Measurements from ENCODE around the gene CCND1. TPM values are rescaled to one million over a fixed set of nuclear protein-coding genes. Genes with fewer than 3 reads are reported as not detected.
"Not testable (repeated sequence)": the region's sequence is repeated elsewhere in the genome, so short reads cannot be mapped to it uniquely, and the experiment has no call there.

CCND1 gene
- total and polyA plus RNA-seq, 12 donors: 12.1 to 149 (median 80.7) TPM

- H3K36me3 ChIP-seq (replicated peaks in 1 of 2): no peaks in the 10 kb centered on the region
- no peak for DNase-seq
- H3K4me1 ChIP-seq (replicated peaks in 1 of 2): no peaks in the 10 kb centered on the region
- intact Hi-C loops (cut with DNase I): loop anchor here (5.0 kb wide), 3 partner anchors 116 to 506 kb away; no protein-coding TSS in a partner anchor
- no peaks in the 10 kb centered on the region for H3K27me3 ChIP-seq
- no peak overlapping the region for H3K27ac ChIP-seq
- 67 to 79% (median 75%) methylated on average over 9 to 13 of the region's 13 CpGs for WGBS, 4 donors
- no peak for TF ChIP-seq POLR2A (IDR thresholded peaks at IDR 0.05)
- TF ChIP-seq CTCF (IDR thresholded peaks at IDR 0.05): no peak
- no peaks in the 10 kb centered on the region for H3K9me3 ChIP-seq (replicated peaks in 1 of 3)
- H3K4me3 ChIP-seq: no peak overlapping the region
Observed at GRCh38 chr11:69686452-69686851, 45.5 kb downstream of the CCND1 start.

GRCh38 chr11:69686856-69687255, 45.9 kb downstream of the CCND1 start:
- TF ChIP-seq POLR2A (IDR thresholded peaks at IDR 0.05) (no peak), CTCF (IDR thresholded peaks at IDR 0.05) (no peak)
- intact Hi-C loops (cut with DNase I): loop anchor here (5.0 kb wide), 3 partner anchors 115 to 505 kb away; no protein-coding TSS in a partner anchor
- no peak overlapping the region for H3K27ac ChIP-seq
- H3K27me3 ChIP-seq: no peaks in the 10 kb centered on the region
- 82 to 85% (median 84%) methylated on average over 3 to 8 of the region's 8 CpGs for WGBS, 4 donors
- H3K36me3 ChIP-seq (replicated peaks in 1 of 2): no peaks in the 10 kb centered on the region
- no peak overlapping the region for H3K4me3 ChIP-seq
- H3K4me1 ChIP-seq (replicated peaks in 1 of 2): no peaks in the 10 kb centered on the region
- no peaks in the 10 kb centered on the region for H3K9me3 ChIP-seq (replicated peaks in 1 of 3)
- no peak for DNase-seq

- not testable (repeated sequence) for H3K9me3 ChIP-seq (replicated peaks in 1 of 3); DNase-seq; H3K4me3 ChIP-seq; H3K4me1 ChIP-seq (replicated peaks in 1 of 2); H3K27ac ChIP-seq; H3K27me3 ChIP-seq; H3K36me3 ChIP-seq (replicated peaks in 1 of 2)
- WGBS, 4 donors: 81 to 84% (median 83%) methylated on average over 5 of the region's 5 CpGs
- intact Hi-C loops (cut with DNase I): loop anchor here (5.0 kb wide), 3 partner anchors 114 to 504 kb away; no protein-coding TSS in a partner anchor
Observed at GRCh38 chr11:69687969-69688771, 47.2 kb downstream of the CCND1 start.

- Histone ChIP-seq H3K4me3 (no peak overlapping the region), H3K27me3 (peaks cover 5% of the 10 kb centered on the region), H3K4me1 (replicated peaks in 1 of 2) (no peaks in the 10 kb centered on the region), H3K27ac (no peak overlapping the region), H3K9me3 (replicated peaks in 1 of 3) (no peaks in the 10 kb centered on the region), H3K36me3 (replicated peaks in 1 of 2) (no peaks in the 10 kb centered on the region)
- TF ChIP-seq POLR2A (IDR thresholded peaks at IDR 0.05) (no peak), CTCF (IDR thresholded peaks at IDR 0.05) (no peak)
- WGBS, 4 donors: 70 to 76% (median 73%) methylated on average over 5 of the region's 5 CpGs
- no peak for DNase-seq
- intact Hi-C loops (cut with DNase I): loop anchor here (5.0 kb wide), 3 partner anchors 113 to 503 kb away; no protein-coding TSS in a partner anchor
Observed at GRCh38 chr11:69689484-69690319, 48.7 kb downstream of the CCND1 start.
